A549 treated with AZD9567 at 1 μM for 4 hours (cell line): ENCODE data around the gene TBCEL. TPM values are rescaled to one million over a fixed set of nuclear protein-coding genes. Genes with fewer than 3 reads are reported as not detected.

Experiments
- total RNA-seq: library from RNA; stranded (reverse); fragments of 200-300 nt; extraction: Qiagen RNA extraction; gene quantifications from 5 replicates; pipeline ENCODE4 v1.2.3, GENCODE V29; 2022; ENCODE audit not compliant: insufficient read depth

Gene TBCEL
- total RNA-seq = 5.4 to 6.6 TPM (median 5.6 TPM) in 5 replicates

GRCh38 chr11:121023848-121024751 is at the start of gene TBCEL:
Gene TBCEL, plus strand, starts transcription at chr11:121024102. Its CDS starts 21,589 bp downstream, at chr11:121045691.

GRCh38 chr11:121100943-121101342 is 77.0 kb downstream of the TBCEL start, which contains the start of gene TECTA:
Gene TECTA, plus strand, starts transcription at chr11:121101243. Its CDS starts 1,423 bp downstream, at chr11:121102666.

Other genes starting within 250 kb of the TBCEL start
- 0.06 to 0.15 TPM (median 0.10 TPM) in 4 of 5 replicates, not detected in the other for gene TECTA, start 77.1 kb downstream of the TBCEL start, total RNA-seq